H9 (cell line): Measurements from ENCODE around the gene C11orf87. TPM values are rescaled to one million over a fixed set of nuclear protein-coding genes. Genes with fewer than 3 reads are reported as not detected.

Source experiments
- DNase-seq: peaks from one replicate; pipeline ENCODE4 v3.0.0-alpha.2; 2017
- H2AFZ ChIP-seq: one replicate; pipeline ENCODE4 v1.6.1; 2013; ENCODE audit warnings: mild to moderate bottlenecking, low read length, control low read depth, moderate library complexity
- H2AK5ac ChIP-seq: 2 replicates; pipeline ENCODE4 v1.6.1; 2013; ENCODE audit warnings: low read length, control low read depth, mixed read lengths; ENCODE audit not compliant: insufficient read length
- H2BK120ac ChIP-seq: one replicate; pipeline ENCODE4 v1.6.1; 2013; ENCODE audit warnings: low read depth, mild to moderate bottlenecking, low read length, control low read depth, inconsistent platforms; ENCODE audit not compliant: poor library complexity, severe bottlenecking
- H2BK12ac ChIP-seq: 2 replicates; pipeline ENCODE4 v1.6.1; 2013; ENCODE audit warnings: low read length, control low read depth, mixed read lengths, low read depth; ENCODE audit not compliant: insufficient read length
- H2BK15ac ChIP-seq: 2 replicates; pipeline ENCODE4 v1.6.1; 2013; ENCODE audit warnings: low read depth, low read length, control low read depth
- H2BK20ac ChIP-seq: one replicate; pipeline ENCODE4 v1.6.1; 2013; ENCODE audit warnings: low read depth, mild to moderate bottlenecking, low read length, control low read depth, inconsistent platforms; ENCODE audit not compliant: poor library complexity, severe bottlenecking
- H2BK5ac ChIP-seq: 2 replicates; pipeline ENCODE4 v1.6.1; 2013; ENCODE audit warnings: low read length, control low read depth, mixed read lengths; ENCODE audit not compliant: insufficient read length
- H3K14ac ChIP-seq: 2 replicates; pipeline ENCODE4 v1.6.1; 2013; ENCODE audit warnings: low read length, control low read depth; ENCODE audit not compliant: insufficient read depth
- H3K18ac ChIP-seq: 2 replicates; pipeline ENCODE4 v1.6.1; 2013; ENCODE audit warnings: low read depth, mild to moderate bottlenecking, mixed read lengths, low read length, control low read depth; ENCODE audit not compliant: insufficient read length
- H3K23ac ChIP-seq: 2 replicates; pipeline ENCODE4 v1.6.1; 2013; ENCODE audit warnings: low read length, control low read depth, mixed read lengths, low read depth; ENCODE audit not compliant: insufficient read length
- H3K23me2 ChIP-seq: 2 replicates; pipeline ENCODE4 v1.6.1; 2013; ENCODE audit warnings: low read depth, mild to moderate bottlenecking, mixed read lengths, low read length, control low read depth; ENCODE audit not compliant: insufficient read length, poor library complexity, severe bottlenecking
- H3K27ac ChIP-seq: 2 replicates; pipeline ENCODE4 v1.5.1; 2013; ENCODE audit warnings: low read length, control low read depth, mixed read lengths, low read depth; ENCODE audit not compliant: insufficient read length
- H3K27me3 ChIP-seq: 2 replicates; pipeline ENCODE4 v1.6.1; 2013; ENCODE audit warnings: low read length, control low read depth, inconsistent platforms; ENCODE audit not compliant: insufficient read depth
- H3K4ac ChIP-seq: 2 replicates; pipeline ENCODE4 v1.6.1; 2013; ENCODE audit warnings: low read depth, mild to moderate bottlenecking, control low read depth, inconsistent platforms, low read length, moderate library complexity
- H3K4me1 ChIP-seq: 2 replicates; pipeline ENCODE4 v1.6.1; 2013; ENCODE audit warnings: low read length, control low read depth, inconsistent platforms; ENCODE audit not compliant: insufficient read depth
- H3K4me2 ChIP-seq: 2 replicates; pipeline ENCODE4 v1.6.1; 2013; ENCODE audit warnings: low read length, control low read depth, mixed read lengths; ENCODE audit not compliant: insufficient read length, insufficient read depth
- H3K56ac ChIP-seq: 2 replicates; pipeline ENCODE4 v1.6.1; 2013; ENCODE audit warnings: low read depth, mild to moderate bottlenecking, mixed read lengths, low read length, control low read depth; ENCODE audit not compliant: insufficient read length
- H3K79me1 ChIP-seq: 2 replicates; pipeline ENCODE4 v1.6.1; 2013; ENCODE audit warnings: low read depth, mild to moderate bottlenecking, moderate library complexity, low read length, control low read depth, inconsistent platforms; ENCODE audit not compliant: insufficient read depth, poor library complexity, severe bottlenecking
- H3K79me2 ChIP-seq: 2 replicates; pipeline ENCODE4 v1.6.1; 2013; ENCODE audit warnings: low read length, control low read depth, inconsistent platforms; ENCODE audit not compliant: insufficient read depth
- H3K9ac ChIP-seq: 2 replicates; pipeline ENCODE4 v1.6.1; 2013; ENCODE audit warnings: low read length, control low read depth, mixed read lengths; ENCODE audit not compliant: insufficient read length; ENCODE audit errors: extremely low read depth
- H3K9me3 ChIP-seq: one replicate; pipeline ENCODE4 v1.6.1; 2013; ENCODE audit warnings: low read depth, low read length, inconsistent platforms; ENCODE audit not compliant: control insufficient read depth
- H3T11ph ChIP-seq: one replicate; pipeline ENCODE4 v1.6.1; 2013; ENCODE audit warnings: mild to moderate bottlenecking, low read length, control low read depth, inconsistent platforms
- H4K20me1 ChIP-seq: one replicate; pipeline ENCODE4 v1.6.1; 2013; ENCODE audit not compliant: control insufficient read depth, insufficient read length, insufficient read depth
- H4K5ac ChIP-seq: 2 replicates; pipeline ENCODE4 v1.6.1; 2013; ENCODE audit warnings: low read depth, mild to moderate bottlenecking, mixed read lengths, low read length, control low read depth; ENCODE audit not compliant: insufficient read length
- H4K8ac ChIP-seq: replicated peaks from 2 replicates; pipeline ENCODE4 v1.6.1; 2013; ENCODE audit warnings: low read length, control low read depth, mixed read lengths, low read depth; ENCODE audit not compliant: insufficient read length
- H4K91ac ChIP-seq: 2 replicates; pipeline ENCODE4 v1.6.1; 2013; ENCODE audit warnings: low read depth, mild to moderate bottlenecking, moderate library complexity, mixed read lengths, low read length, control low read depth; ENCODE audit not compliant: insufficient read length
- H3K27ac Mint-ChIP-seq, 3 experiments: 2 replicates in 2 of 3; 3 replicates in 1 of 3; pipeline ENCODE4 v1.8.0; 2020 to 2021; ENCODE audit warnings: mixed read lengths in 3 of 3, mild to moderate bottlenecking in 1 of 3, moderate library complexity in 1 of 3
- H3K27me3 Mint-ChIP-seq: 2 replicates; pipeline ENCODE4 v1.8.0; 2021; ENCODE audit warnings: low read depth, mild to moderate bottlenecking, moderate library complexity, mixed read lengths
- H3K36me3 Mint-ChIP-seq, 3 experiments: 2 replicates in 2 of 3; 3 replicates in 1 of 3; pipeline ENCODE4 v1.8.0; 2020 to 2021; ENCODE audit warnings: low read depth in 3 of 3, mixed read lengths in 3 of 3; ENCODE audit not compliant: insufficient read depth in 1 of 3
- H3K4me1 Mint-ChIP-seq, 2 experiments: 2 replicates each; pipeline ENCODE4 v1.8.0; 2020; ENCODE audit warnings: mixed read lengths in 2 of 2
- H3K4me3 Mint-ChIP-seq, 2 experiments: 2 replicates in 1 of 2; 3 replicates in 1 of 2; pipeline ENCODE4 v1.8.0; 2020 to 2021; ENCODE audit warnings: mild to moderate bottlenecking in 2 of 2, mixed read lengths in 2 of 2, moderate library complexity in 1 of 2
- H3K9me3 Mint-ChIP-seq, 2 experiments: 2 replicates in 1 of 2; 3 replicates in 1 of 2; pipeline ENCODE4 v1.8.0; 2020; ENCODE audit warnings: mild to moderate bottlenecking in 2 of 2, mixed read lengths in 2 of 2, moderate library complexity in 1 of 2
- CTCF ChIP-seq: fragments of 200-600 bp; sonication (generic); conservative IDR thresholded peaks from 3 replicates; pipeline ENCODE4 v1.8.0; 2021; ENCODE audit warnings: antibody characterized with exemption, mild to moderate bottlenecking
- WGBS: extraction: QIAGEN DNeasy Blood & Tissue Kit; methylation state at CpG from one replicate; pipeline ENCODE4 v1.1.7; 2013; ENCODE audit warnings: missing lambda C conversion rate, low lambda C conversion rate, mixed read lengths; ENCODE audit not compliant: insufficient read length; ENCODE audit errors: extremely low coverage; 5-methylcytosine and 5-hydroxymethylcytosine counted together
- total RNA-seq: library from RNA; stranded (reverse); gene quantifications from 2 replicates; pipeline ENCODE4 v1.2.1, GENCODE V29; 2021

Gene C11orf87
- total RNA-seq, 1 experiment from 2014 or later = 0.11 TPM

- no peaks in the 10 kb centered on the region for H3K27me3 ChIP-seq
- no peak overlapping the region for H2BK15ac ChIP-seq
- H3K36me3 Mint-ChIP-seq = no peaks in the 10 kb centered on the region
- H3K4me1 ChIP-seq = no peaks in the 10 kb centered on the region
- no peak overlapping the region for H2BK20ac ChIP-seq
- H4K20me1 ChIP-seq = no peaks in the 10 kb centered on the region
- no peaks in the 10 kb centered on the region for H3K9me3 ChIP-seq
- TF ChIP-seq CTCF = no peak
- H3K18ac ChIP-seq = no peak overlapping the region
- no peak overlapping the region for H3K14ac ChIP-seq
- no peak overlapping the region for H3K4ac ChIP-seq
- no peak overlapping the region for H3K4me3 Mint-ChIP-seq
- no peak overlapping the region for H4K8ac ChIP-seq
- H3K23ac ChIP-seq = no peak overlapping the region
- H3K4me1 Mint-ChIP-seq = peaks cover 15 to 19% of the 10 kb centered on the region in 2 experiments
- no peaks in the 10 kb centered on the region for H3K79me1 ChIP-seq
- no peak overlapping the region for H2AK5ac ChIP-seq
- H3T11ph ChIP-seq = no peak overlapping the region
- H3K27ac Mint-ChIP-seq = no peak overlapping the region
- H2BK12ac ChIP-seq = no peak overlapping the region
- no peaks in the 10 kb centered on the region for H3K27me3 Mint-ChIP-seq
- H2AFZ ChIP-seq = no peak overlapping the region
- H3K27ac ChIP-seq = no peak overlapping the region
- H3K56ac ChIP-seq = no peak overlapping the region
- H3K9me3 Mint-ChIP-seq = no peaks in the 10 kb centered on the region; a peak in 1 of 5 replicates
- no peak overlapping the region for H3K9ac ChIP-seq
- WGBS = no CpG with 5 or more reads among the region's 1 CpG
- H2BK5ac ChIP-seq = no peak overlapping the region
- no peak overlapping the region for H4K5ac ChIP-seq
- no peak overlapping the region for H3K4me2 ChIP-seq
- H4K91ac ChIP-seq = no peak overlapping the region
- no peaks in the 10 kb centered on the region for H3K23me2 ChIP-seq
- H2BK120ac ChIP-seq = no peak overlapping the region
- H3K79me2 ChIP-seq = no peaks in the 10 kb centered on the region
- DNase-seq = no peak
Measured at GRCh38 chr11:109383306-109383705, 38.7 kb upstream of the C11orf87 start.
